HG02623 (cell line): ENCODE results near the gene RERE.

Experiments
- ATAC-seq: cut with Tn5 transposase; IDR thresholded peaks from one replicate; pipeline ENCODE4 v1.9.1; 2021; ENCODE audit warnings: moderate library complexity; ENCODE audit not compliant: unreplicated experiment

Gene RERE

DNA sequence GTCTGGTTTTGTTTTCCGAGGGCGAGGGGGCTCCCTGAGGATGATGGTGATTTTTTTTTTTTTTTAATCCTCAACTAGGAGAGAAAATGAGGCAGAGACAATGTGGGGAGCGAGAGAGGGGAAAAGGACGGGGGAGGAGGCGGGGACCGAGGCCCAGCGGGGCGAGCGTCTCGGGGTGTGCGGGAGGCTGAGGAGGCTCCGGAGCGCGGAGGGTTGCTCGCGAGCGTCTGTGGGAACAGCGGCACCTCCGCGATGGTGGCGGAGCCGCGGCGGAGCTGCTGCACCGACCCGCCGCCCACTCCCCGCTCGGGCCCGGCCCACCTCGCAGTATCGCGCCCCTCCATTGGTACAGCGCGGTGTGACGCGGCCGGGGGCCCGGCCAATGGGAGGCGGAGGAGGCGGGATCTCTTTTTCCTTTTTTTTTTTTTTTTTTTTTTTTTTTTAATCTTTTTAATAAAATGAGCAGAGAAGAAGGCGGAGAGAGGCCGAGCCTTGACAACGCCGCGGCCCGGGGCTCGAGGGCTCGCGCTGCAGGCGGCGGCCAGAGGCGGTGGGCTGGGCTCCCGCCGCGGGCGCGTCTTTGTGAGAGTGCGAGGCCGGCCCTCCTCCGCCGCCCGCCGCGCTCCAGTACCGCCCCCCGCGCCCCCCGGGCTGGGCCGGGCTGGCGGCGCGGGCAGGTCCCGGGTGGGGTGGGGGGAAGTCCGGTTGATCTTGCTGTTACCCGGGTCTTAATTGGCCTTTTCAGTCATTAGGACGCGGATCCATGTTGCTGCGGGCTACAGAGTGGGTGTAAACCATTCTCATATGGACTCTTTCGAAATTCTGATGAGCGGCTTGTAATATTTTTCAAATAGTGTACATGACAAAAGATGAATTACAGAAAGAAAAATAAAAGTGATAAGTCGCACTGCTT lies at the start of gene RERE:
Gene RERE, minus strand, starts transcription at position 229 of the 913 bp plus-strand sequence.
- peak; percentile 82 for ATAC-seq

DNA sequence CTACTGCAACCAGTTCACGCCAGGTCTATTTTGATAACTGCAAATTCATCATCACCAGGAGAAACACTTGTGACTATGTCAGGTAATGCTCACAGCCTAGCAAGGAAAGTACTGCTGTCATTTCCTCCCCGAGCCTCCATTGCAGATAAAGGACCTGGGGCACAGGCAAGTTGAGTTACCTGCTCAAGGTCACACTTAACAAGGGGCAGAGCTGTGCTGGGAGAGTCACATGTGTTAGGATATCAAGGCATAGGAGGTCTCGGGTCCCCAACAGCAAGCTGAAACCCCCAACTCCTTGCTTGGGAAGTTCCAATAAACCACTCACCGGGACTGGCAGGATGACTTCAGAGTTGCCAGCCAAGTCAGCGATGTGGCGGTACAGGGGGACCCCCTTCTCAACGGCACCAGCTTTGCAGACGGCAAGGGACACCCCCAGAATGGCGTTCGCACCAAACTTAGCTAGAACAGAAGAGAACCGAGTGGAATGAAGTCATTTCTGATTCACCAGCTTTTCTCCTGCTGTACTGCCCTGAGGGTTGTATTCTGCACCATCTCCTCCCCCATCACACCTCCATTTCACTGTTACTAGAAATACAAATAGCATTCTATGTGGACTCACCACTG lies 49.5 kb upstream of the RERE start:
- ATAC-seq = no peak

- no peak for ATAC-seq
These were observed 48.8 kb upstream of the RERE start for GRCh38 chr1:8866173-8866791.

GRCh38 chr1:8864713-8865344 lies 47.4 kb upstream of the RERE start:
- ATAC-seq = no peak

DNA sequence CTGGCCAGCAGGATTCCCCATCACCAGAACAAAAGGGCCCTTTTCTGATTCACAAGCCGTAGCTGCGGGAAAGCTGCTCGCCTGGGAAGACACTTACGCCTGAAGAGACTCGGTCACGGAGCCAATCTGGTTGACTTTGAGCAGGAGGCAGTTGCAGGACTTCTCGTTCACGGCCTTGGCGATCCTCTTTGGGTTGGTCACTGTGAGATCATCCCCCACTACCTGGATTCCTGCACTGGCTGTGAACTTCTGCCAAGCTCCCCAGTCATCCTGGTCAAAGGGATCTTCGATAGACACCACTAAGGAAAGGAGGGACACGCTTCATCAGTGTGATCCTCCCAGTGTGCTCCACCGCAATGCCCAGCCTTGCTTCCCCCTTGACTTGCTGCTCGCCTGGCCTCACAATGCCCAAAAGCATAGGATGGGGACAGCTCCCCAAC lies 46.4 kb upstream of the RERE start:
- no peak for ATAC-seq

DNA sequence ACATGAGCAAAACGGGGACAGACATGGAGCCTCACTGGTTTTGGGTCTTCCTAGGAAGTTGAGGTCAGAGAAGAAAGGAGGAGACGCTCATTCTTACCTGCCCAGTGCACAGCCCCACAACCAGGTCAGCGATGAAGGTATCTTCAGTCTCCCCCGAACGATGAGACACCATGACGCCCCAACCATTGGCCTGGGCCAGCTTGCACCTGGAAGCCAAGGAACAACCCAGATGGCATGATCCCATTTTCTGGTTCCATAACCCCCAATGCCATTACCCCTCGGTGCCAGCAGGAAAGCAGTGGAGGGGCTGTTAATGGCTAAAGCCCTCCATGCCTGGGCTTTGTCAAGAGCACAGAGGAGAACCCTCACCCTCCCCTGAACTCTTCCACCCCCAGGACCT lies 45.7 kb upstream of the RERE start:
- ATAC-seq = no peak

DNA sequence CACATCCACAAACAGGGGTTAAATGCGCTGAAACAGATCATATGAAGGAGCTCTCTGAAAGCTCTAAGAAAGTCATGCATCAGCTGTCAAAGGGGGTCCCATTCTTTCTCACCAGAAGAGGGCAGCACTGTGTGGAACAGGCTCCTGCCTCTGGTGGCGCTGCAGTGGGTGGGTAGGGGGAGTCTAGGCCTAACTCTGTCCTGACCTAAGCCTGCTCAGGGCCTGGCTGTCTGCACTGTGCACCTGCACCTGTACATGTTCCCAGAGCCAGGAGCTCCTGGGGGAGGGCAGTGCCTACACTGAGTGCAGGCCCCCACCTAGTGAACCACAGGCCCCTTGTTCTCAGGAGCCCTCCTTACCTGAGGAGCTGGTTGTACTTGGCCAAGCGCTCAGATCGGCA lies 45.1 kb upstream of the RERE start:
- ATAC-seq = no peak

GRCh38 chr1:8860738-8861516 lies 43.5 kb upstream of the RERE start:
- no peak for ATAC-seq

GRCh38 chr1:8858888-8859706 lies 41.7 kb upstream of the RERE start:
- ATAC-seq = no peak

DNA sequence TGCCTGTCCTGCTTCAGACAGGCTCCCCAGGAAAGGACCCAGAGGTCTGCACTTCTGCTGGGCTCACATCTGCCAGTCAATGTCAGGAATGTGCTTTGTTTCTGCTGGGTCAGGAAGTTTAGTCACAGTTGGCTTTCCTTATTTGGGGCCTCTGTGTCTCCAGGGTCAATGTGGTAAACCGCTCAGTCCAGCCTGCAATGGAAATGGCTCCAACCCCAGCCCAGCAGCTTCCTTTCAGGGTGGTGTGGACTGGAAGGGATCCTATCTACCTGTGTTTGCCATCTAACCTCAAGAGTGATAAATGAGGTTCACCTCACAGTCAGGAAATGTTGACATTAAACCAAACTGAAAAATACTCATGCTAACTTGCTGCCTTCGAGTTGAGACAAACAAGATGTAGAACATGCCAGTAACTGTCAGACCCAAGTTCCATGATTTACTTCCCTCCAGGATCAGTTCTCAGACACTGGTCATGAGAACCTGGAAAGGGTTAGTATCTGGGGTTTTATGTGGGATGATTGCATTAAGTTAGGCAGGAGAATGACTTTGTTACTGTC lies 40.8 kb upstream of the RERE start:
- no peak for ATAC-seq

DNA sequence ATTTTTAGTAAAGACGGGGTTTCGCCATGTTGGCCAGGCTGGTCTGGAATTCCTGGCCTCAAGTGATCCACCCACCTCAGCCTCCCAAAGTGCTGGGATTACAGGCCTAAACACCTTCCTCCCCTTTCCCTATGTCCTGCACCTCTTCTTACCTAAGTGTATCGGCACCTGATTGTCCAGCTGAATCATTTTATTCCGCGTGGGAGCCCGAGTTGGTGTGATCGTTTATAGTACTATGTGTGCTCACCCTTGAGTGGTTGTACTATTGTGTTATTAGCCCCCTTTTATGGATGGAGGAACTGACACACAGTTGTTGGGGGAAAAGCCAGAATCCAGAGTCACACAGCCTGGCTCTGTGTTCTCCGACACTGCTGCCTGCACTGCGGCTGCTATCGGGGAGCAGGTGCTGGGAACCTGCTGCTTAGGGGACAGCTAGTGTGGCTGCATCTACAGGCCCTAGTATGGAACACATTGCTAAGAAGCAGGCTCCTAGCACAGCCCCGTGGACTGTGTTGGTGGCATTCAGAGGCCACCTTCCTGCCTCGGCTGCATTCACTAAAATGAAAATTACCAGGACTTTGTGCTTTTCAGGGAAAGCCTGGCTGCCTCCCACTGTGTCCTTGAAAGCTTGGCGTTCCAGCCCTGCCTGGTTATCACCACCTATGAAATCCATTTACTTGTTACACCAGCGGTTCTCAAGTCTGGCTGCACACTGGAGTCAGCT lies 39.4 kb upstream of the RERE start:
- no peak for ATAC-seq

DNA sequence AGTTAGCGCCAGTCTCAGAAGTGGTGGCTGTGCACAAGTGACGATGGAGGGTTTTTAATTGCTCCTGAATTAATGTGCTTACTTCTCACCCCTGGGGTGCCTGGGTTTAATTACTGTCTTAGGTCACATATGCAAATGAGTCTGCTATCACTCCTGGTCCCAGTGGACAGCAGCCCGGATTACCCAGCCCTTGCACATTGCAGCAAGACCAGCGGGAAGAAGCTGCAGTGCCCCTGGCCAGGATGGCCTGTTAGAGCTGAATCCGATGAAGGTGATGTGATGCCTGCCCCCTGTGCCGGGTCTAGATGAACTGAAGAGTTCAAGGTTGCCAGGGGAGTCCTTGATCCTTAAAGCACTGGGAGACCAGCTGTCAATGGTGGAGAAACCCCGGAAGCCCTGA lies 36.8 kb upstream of the RERE start:
- no peak for ATAC-seq

- ATAC-seq = no peak
These were observed 33.6 kb upstream of the RERE start for GRCh38 chr1:8851060-8851459.

- peak; percentile 52 for ATAC-seq
These were observed 31.4 kb upstream of the RERE start for GRCh38 chr1:8848663-8849386.

GRCh38 chr1:8847990-8848389 lies 30.6 kb upstream of the RERE start:
- no peak for ATAC-seq

DNA sequence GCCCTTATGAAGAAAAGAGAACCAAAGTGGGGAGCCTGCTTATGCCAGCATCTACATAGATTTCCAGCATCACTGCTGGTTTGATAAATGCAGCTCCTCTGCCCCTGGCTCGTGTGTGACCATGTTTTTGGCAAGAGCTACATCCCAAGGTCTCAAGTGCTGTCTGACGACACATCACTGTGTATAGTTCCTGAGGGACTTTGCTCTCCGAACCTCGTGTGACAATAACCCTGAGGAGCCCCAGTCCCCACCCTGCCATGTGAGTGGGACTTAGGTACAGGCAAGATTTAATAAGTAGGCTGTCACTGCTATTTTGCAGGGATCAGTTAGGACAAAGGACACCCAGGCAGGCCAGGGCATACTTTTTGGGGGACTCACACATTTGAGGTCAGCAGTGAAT lies 28.8 kb upstream of the RERE start:
- ATAC-seq = no peak

- no peak for ATAC-seq
These were observed 28.0 kb upstream of the RERE start for GRCh38 chr1:8845104-8846097.
